OCI-LY7 (cell line): ENCODE data around the gene ACKR2. TPM values are rescaled to one million over a fixed set of nuclear protein-coding genes. Genes with fewer than 3 reads are reported as not detected.

ENCODE experiments used
- BruUV-seq: library from RNA; stranded (reverse); fragments of 400-500 nt; replicated peaks from 2 replicates; lab custom pipeline; 2021; lab: Mats Ljungman, UMichigan
- CTCF ChIA-PET: fragments of 300-600 bp; sonication (Branson Sonifier 250); formaldehyde crosslinking; loops from one replicate; lab custom pipeline; 2022; ENCODE audit warnings: antibody characterized with exemption; ENCODE audit not compliant: unreplicated experiment; lab: Charles Lee
- POLR2A ChIA-PET: fragments of 300-600 bp; sonication (Branson Sonifier 250); formaldehyde crosslinking; loops from one replicate; lab custom pipeline; 2022; ENCODE audit warnings: antibody characterized with exemption; lab: Charles Lee
- DNase-seq: peaks from one replicate; pipeline ENCODE4 v3.0.0-alpha.2; 2015; ENCODE audit warnings: low spot score
- H2AFZ ChIP-seq: fragments of 200-600 bp; sonication (generic), shearing (Covaris generic); 2 replicates; pipeline ENCODE4 v1.6.1; 2014; ENCODE audit warnings: mild to moderate bottlenecking, antibody characterized with exemption, low read length, moderate library complexity
- H3K27ac ChIP-seq: fragments of 200-600 bp; sonication (generic); 2 replicates; pipeline ENCODE4 v1.5.1; 2014; ENCODE audit warnings: mixed run types, low read depth, mild to moderate bottlenecking, moderate library complexity, low read length, inconsistent platforms; ENCODE audit not compliant: poor library complexity, severe bottlenecking
- H3K36me3 ChIP-seq: fragments of 200-600 bp; sonication (generic); 2 replicates; pipeline ENCODE4 v1.6.1; 2014; ENCODE audit warnings: mild to moderate bottlenecking, antibody characterized with exemption, low read length, moderate library complexity, mixed read lengths; ENCODE audit not compliant: insufficient read depth
- H3K4me1 ChIP-seq: fragments of 200-600 bp; sonication (generic); 2 replicates; pipeline ENCODE4 v1.5.1; 2014; ENCODE audit warnings: mild to moderate bottlenecking, low read length; ENCODE audit not compliant: insufficient read depth, poor library complexity, severe bottlenecking
- H3K4me2 ChIP-seq: fragments of 200-600 bp; sonication (generic); 2 replicates; pipeline ENCODE4 v1.6.1; 2014; ENCODE audit warnings: mild to moderate bottlenecking, low read length
- H3K4me3 ChIP-seq: fragments of 200-600 bp; sonication (generic); 2 replicates; pipeline ENCODE4 v1.5.1; 2014; ENCODE audit warnings: mild to moderate bottlenecking, low read depth, low read length; ENCODE audit not compliant: poor library complexity, severe bottlenecking
- H3K79me2 ChIP-seq: fragments of 200-600 bp; sonication (generic); 2 replicates; pipeline ENCODE4 v1.6.1; 2016; ENCODE audit warnings: low read depth, mild to moderate bottlenecking, low read length, moderate library complexity, mixed read lengths; ENCODE audit not compliant: insufficient read depth
- H3K9me2 ChIP-seq: fragments of 200-600 bp; sonication (generic); 2 replicates; pipeline ENCODE4 v1.6.1; 2016; ENCODE audit warnings: mild to moderate bottlenecking, low read length, mixed read lengths; ENCODE audit not compliant: insufficient read depth
- H3K9me3 ChIP-seq: fragments of 200-600 bp; sonication (generic); 2 replicates; pipeline ENCODE4 v1.6.1; 2014; ENCODE audit warnings: mild to moderate bottlenecking, mixed run types, low read length, mixed read lengths
- H4K20me1 ChIP-seq: fragments of 200-600 bp; sonication (generic); 2 replicates; pipeline ENCODE4 v1.6.1; 2014; ENCODE audit warnings: mild to moderate bottlenecking, antibody characterized with exemption, low read length, moderate library complexity, mixed read lengths; ENCODE audit not compliant: insufficient read depth
- CTCF ChIP-seq: fragments of 200-600 bp; sonication (generic); conservative IDR thresholded peaks from 2 replicates; pipeline ENCODE4 v1.5.1; 2014; ENCODE audit warnings: mild to moderate bottlenecking, antibody characterized with exemption, low read length, moderate library complexity, mixed read lengths
- EZH2phosphoT487 ChIP-seq: fragments of 200-600 bp; sonication (generic); IDR thresholded peaks from 2 replicates; pipeline ENCODE4 v1.6.1; 2018; ENCODE audit warnings: low read depth, borderline replicate concordance, mild to moderate bottlenecking, mixed run types, antibody characterized with exemption, low read length, moderate library complexity, mixed read lengths
- intact Hi-C: fragments of 100-400 bp; cut with micrococcal nuclease; formaldehyde crosslinking; loops from one replicate; pipeline ENCODE4 v1.10.0; 2022; ENCODE audit not compliant: unreplicated experiment
- total RNA-seq, 2 experiments: library from RNA; depleted of rRNA in 1 of 2; stranded (reverse); fragments of >200 nt in 1 of 2; shearing (Covaris generic) in 1 of 2; gene quantifications; 2 replicates each; pipeline ENCODE4 v1.2.3, GENCODE V29; 2014 to 2022

The ACKR2 gene
- total RNA-seq, 2 experiments from 2014 or later = 2.9 TPM; not detected in 1

GRCh38 chr3:42892169-42892568, 82.9 kb downstream of the ACKR2 start:
- ChIA-PET CTCF (no interaction called here), POLR2A (no interaction called here)
- Histone ChIP-seq H3K27ac (no peak overlapping the region), H3K36me3 (no peaks in the 10 kb centered on the region), H2AFZ (no peak overlapping the region), H3K9me2 (no peaks in the 10 kb centered on the region), H3K4me1 (no peaks in the 10 kb centered on the region), H3K4me2 (no peak overlapping the region), H3K4me3 (no peak overlapping the region), H3K79me2 (no peaks in the 10 kb centered on the region), H3K9me3 (no peaks in the 10 kb centered on the region), H4K20me1 (no peaks in the 10 kb centered on the region)
- TF ChIP-seq CTCF (no peak), EZH2phosphoT487 (no peak)
- DNase-seq = no peak
- no TSS peak for BruUV-seq
- intact Hi-C loops = no loop called here

- POLR2A ChIA-PET = interaction anchor here (1.0 kb wide), 1 partner anchor 15 kb away, joined by 3 read pairs; no protein-coding TSS in a partner anchor
- intact Hi-C loops = no loop called here
- no peaks in the 10 kb centered on the region for H3K4me1 ChIP-seq
These were observed 83.6 kb downstream of the ACKR2 start for GRCh38 chr3:42892807-42893206.

More at GRCh38 chr3:42892807-42893206, 83.6 kb downstream of the ACKR2 start:
- no peaks in the 10 kb centered on the region for H3K9me3 ChIP-seq
- TF ChIP-seq EZH2phosphoT487 (no peak), CTCF (no peak)
- no peaks in the 10 kb centered on the region for H3K9me2 ChIP-seq
- no peaks in the 10 kb centered on the region for H3K36me3 ChIP-seq
- no peaks in the 10 kb centered on the region for H4K20me1 ChIP-seq
- no peak overlapping the region for H3K4me2 ChIP-seq
- no peaks in the 10 kb centered on the region for H3K79me2 ChIP-seq
- H2AFZ ChIP-seq = no peak overlapping the region
- H3K4me3 ChIP-seq = no peak overlapping the region
- CTCF ChIA-PET = no interaction called here
- DNase-seq = no peak
- H3K27ac ChIP-seq = no peak overlapping the region
- no TSS peak for BruUV-seq
